ENCODE measurements around the gene PIEZO2.
"Not testable (repeated sequence)": the region's sequence is repeated elsewhere in the genome, so short reads cannot be mapped to it uniquely, and the experiment has no call there.

The PIEZO2 gene

DNA sequence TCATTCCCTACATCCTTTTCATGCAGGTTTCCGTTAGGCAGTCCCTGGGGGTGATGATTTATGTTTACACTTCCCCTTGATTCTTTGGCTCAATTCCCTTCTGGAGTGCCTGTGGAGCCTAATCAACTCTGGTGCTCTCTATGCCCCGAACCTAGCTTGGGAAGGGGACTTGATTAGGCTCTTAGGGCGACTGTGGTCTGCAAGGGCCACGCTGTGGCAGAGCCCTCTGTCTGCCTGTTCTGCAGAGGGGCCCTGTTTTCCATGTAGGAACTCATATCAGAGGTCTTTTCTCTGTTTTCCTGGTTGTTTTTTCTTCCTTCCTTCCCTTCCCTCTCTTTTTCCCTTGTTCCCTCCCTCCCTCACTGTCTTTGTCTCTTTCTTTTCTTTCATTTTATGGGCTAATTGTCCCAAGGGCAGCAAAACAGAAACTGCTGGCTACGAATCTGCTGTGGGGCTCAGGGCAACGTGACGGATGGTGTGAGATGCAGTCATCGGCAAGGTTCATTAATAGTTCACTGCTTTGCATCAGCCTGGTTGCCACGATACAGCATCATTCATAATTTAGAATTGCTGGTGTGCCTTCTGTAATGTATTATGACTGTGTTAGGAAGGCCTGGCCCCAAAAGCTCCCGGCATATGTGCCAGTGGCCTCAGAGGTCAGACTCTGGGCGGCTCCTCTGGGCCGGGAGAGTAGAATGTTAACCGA lies 489.0 kb downstream of the PIEZO2 start:
- DNase-seq = no peak

DNA sequence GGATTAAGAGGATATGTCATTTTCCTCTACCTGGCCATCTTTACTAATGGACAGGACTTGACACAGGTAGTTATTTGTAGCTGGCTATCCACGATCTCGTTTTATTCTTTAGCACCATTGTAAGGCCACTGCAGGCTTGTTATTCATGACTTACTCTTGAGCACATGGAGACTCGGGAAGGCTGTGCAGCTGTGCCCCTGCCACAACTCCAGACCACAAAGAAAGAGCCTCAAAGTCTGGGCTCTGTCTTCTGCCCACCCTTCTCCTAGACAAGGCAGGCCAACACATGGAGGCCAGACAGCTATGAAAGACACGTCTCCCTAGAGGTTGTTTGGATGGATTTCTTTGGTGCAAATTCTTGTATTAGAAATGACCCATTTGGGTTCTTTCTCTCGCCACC lies 489.8 kb downstream of the PIEZO2 start:
- no peak for DNase-seq

DNA sequence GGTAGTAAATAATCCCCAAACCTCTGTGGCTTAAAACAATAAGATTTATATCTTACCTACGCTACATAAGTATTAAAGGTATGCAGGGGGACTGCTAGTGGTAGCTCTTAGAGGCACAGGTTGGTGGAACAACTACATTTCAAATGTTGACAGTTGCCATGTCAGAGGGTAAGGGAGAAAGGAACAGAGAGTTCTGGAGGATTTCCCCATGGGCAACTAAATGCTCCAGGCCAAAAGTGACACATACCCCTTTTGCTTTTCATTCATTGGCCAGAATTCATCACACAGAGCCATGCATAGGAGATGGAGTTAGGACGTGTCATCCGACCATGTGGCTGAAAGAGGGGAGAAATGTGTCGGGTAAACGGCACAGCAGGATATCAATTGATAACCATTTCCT lies 490.4 kb downstream of the PIEZO2 start:
- DNase-seq = no peak

DNA sequence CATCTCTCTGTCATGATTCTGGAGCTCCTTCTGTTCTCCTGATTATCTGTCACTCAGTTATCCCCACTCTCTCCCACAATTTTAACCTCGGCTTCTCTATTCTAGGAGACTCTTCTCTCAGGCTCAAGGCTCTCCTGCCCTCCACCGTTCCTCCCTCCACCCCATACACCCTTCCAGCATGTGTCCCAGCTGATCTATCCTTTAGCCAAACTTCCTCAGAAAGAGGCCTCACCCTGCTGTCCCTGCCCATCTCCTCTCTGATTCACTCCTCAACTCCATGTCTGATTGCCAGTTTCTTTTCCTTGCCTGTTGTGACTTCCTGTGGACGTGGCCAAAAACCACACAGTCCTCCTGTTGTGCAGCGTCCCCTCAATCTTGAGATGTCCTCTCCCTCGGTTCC lies 505.4 kb downstream of the PIEZO2 start:
- DNase-seq = not testable (repeated sequence)

DNA sequence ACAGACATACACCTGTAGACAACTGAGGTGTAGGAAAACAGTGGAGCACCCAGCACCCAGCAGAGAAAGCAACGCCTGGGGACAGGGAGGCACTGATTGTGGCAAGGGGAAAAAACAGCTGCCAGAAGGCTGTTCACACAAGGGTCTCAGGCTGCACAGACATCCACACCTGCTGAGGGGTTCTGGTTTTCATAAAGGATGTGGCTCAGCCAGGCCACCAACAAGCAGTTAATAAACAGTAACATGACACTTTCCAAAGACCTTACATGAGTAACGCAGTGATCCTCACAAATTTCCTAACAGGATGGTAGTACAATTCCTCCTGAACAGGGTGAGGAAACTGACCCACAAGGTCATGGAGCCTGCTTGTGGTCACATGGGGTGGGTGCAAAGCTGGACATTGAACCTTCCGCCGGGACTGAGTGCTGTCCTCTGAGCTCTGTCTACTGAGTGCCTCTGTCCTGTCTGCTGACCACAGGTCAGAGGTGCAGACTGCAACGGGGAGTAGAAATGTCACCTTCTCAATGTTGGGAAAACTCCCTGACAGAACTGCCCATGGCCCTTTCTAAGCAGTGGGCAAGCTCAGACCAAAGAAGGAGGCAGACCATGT lies 506.3 kb downstream of the PIEZO2 start:
- not testable (repeated sequence) for DNase-seq

DNA sequence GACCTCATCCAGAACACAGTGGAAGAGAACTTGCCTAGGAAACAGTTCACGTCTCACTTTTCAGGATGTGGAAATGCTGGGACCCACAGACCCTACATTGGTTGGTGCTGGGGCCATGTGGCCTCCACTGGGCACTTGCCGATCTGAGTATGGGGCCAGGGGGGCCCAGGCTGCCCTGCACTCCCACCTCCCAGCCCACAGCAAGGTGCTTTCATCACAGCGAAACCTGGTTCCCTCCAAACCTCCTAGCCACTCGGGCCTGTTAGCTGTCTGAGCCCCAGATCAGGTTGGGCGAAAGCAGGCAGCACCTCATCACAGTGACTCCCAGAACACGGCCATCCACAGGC lies 510.9 kb downstream of the PIEZO2 start:
- not testable (repeated sequence) for DNase-seq

DNA sequence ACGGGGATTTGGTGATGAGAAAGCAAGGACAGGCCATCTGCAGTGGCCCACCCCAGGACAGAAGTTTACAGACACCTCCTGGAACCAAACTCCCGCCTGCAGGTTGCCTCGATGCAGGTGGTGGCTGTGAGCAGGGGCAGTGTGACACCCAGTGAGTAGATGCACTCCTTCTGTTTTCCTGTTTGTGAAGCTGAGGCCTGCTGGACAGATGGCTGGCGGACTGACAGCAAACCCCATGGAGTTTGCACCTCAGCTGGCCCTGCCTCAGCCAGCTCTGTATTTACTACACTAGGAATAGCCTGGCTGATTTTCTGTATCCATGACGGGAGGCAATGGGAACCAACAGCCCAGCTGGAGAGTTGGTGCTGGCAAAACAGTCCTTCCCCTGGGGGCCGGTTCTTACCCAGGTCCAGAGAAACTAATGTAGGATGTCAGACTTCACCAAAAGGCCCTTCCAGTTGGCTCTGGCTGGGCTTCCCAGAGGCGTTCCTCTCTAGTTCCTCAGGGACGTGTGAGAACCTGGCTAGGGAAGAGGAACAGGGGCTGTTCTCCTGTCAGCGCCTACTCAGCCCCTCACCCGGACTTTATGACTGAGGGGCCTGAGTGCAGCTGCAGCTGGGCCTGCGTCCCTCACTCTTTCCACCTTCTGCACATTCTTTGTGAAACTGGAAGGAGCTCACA lies 511.4 kb downstream of the PIEZO2 start:
- DNase-seq = not testable (repeated sequence)

DNA sequence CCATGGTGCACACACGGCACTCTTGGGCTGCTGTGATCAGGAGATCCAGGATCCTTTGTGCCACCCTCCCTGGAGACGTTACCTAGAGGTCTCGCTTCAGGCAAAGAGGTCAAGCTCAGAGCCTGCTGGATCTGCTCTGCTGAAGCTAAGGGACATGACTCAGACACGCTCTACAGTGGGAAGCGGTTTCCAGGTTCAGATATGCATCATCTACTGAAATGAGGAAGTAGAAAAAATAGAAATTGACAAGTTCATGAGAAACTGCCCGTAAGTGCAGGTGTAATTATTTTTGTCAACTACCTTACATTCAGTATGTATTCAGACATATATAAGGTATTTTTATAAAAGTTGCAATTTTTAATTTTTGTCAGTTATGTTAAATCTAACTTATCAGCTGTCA lies 520.3 kb downstream of the PIEZO2 start:
- not testable (repeated sequence) for DNase-seq

DNA sequence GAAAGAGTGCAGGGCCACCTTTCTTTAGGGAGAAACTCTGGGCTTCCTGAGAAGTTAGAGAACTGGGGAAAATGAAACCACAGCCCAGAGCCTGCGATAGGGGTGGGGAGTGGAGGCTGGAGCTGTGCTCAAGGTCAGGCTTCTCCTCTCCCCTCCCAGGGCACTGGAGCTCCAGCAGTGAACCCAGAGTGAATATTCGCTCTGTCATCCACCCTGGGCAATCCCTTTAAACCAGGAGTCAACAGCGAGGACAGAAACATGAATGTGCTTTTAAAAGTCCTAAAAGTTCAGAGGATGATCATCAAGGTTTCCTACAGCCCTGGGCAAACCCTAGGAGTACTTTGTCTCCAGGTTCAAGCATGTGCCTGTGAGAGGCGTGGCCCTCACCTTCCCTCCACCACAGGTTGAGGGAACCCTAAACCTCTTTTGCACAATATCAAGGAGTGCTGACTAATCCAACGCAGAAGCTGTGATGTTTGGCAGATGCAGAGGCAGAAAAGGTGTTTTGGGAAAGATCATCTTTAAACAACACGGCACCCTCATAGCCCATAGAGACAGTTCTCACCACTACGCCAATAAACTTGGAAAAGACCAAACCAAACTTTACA lies 522.7 kb downstream of the PIEZO2 start:
- not testable (repeated sequence) for DNase-seq

DNA sequence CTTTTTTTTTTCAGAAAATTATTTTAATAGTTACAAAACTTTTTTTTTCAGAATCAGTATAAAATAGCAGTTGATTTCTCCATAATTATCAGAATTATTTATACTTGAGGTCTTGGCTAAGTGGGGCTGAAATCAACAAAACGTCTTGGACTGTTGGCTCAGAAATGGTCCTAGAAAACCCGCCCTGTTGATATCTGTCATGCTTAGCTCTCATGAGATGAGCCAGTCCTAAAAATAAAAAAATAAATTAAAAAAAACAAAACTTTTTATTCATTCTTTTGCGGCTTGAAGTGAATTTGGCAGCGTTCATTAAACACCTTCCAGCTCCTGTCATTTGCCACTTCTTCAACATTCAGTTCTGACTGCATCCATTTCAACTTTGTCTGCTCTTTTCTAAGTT lies 525.8 kb downstream of the PIEZO2 start:
- DNase-seq = not testable (repeated sequence)

DNA sequence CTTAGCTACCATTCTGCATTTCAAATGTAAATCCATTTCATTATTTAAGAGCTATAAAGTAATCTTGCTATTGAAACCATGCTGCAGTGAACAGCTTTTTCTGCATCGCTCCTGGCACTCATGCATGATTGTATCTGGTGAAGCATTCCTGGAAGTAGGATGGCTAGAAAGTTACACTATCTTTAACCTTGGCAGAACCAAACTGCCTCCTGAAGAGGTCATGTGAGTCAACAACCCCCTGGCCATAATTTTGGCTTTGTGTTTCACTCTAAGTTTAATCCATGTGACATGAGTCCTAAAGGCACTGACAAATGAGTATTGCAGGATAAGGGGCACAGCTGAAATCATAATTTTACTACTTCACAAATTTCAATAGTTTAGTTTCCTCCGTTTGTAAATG lies 526.4 kb downstream of the PIEZO2 start:
- DNase-seq = not testable (repeated sequence)

DNA sequence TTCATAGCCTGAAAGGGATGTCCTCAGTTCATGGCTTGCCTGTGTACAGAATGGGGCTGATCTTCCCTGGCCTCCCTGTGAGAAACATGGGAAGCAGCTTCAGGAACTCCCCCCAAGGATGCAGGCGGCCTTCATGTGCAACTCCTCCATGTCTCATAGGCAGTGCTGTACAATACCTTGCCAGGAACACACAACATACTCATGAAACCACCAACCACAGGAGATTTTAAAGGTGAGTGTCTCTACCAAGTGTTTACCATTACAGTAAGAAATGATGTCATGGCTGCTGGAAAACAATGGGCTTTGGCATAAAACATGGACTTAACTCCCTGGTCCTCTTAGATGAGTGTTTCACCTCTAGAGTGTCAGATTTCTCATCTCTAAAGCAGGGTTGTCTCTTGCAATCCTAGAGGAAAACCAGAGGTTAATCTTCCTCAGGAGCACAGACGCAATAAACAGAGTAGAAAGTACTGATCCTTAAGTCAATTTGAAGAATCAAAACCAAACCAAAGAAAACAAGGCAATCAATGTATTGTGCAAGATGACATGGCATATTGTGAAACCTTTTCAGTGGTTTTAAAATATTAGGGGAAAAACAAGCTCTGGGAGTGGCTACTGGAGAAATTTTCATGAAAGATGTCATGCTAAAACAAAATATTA lies 528.6 kb downstream of the PIEZO2 start:
- not testable (repeated sequence) for DNase-seq
